ENCODE data around the gene TNRC6A.

DNA sequence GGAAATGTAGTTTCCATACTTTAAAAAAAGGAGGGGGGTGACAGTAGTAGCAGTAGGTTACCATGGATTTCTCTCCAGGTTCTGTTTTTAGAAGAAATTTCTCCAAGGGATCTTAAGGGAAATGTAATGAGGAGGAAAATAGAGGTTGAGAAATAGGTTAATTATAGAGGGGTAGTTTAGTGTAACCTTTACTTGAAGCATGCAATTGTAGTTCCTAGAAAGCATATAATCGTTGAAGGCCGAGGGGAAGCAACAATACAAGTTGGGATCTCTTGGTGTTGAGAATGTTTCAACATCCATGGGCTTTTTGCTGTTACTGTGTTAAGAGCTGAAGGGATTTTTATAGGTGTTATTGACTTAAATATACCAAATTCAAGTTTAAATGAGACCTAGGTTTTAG is 25.1 kb downstream of the TNRC6A start:
- TF ChIP-seq, protein P1, sequence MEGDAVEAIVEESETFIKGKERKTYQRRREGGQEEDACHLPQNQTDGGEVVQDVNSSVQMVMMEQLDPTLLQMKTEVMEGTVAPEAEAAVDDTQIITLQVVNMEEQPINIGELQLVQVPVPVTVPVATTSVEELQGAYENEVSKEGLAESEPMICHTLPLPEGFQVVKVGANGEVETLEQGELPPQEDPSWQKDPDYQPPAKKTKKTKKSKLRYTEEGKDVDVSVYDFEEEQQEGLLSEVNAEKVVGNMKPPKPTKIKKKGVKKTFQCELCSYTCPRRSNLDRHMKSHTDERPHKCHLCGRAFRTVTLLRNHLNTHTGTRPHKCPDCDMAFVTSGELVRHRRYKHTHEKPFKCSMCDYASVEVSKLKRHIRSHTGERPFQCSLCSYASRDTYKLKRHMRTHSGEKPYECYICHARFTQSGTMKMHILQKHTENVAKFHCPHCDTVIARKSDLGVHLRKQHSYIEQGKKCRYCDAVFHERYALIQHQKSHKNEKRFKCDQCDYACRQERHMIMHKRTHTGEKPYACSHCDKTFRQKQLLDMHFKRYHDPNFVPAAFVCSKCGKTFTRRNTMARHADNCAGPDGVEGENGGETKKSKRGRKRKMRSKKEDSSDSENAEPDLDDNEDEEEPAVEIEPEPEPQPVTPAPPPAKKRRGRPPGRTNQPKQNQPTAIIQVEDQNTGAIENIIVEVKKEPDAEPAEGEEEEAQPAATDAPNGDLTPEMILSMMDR (IDR thresholded peaks at IDR 0.05), result no peak
- TF ChIP-seq EZH2phosphoT487 (IDR thresholded peaks at IDR 0.05), result no peak
